Left hindlimb (tissue), 1 donor: ENCODE results near the gene APOD.
A peak's percentile ranks its signal among the peaks of the same experiment; 100 is the strongest.
"Not testable (repeated sequence)": the region's sequence is repeated elsewhere in the genome, so short reads cannot be mapped to it uniquely, and the experiment has no call there.

Source experiments
- DNase-seq: peaks from one replicate; pipeline ENCODE4 v3.0.0-alpha.2; 2018

APOD gene

GRCh38 chr3:195617784-195618659 is 34.3 kb upstream of the APOD start:
- DNase-seq = peak; percentile 80

GRCh38 chr3:195617134-195617533 is 33.4 kb upstream of the APOD start:
- not testable (repeated sequence) for DNase-seq

GRCh38 chr3:195616681-195617080 is 32.9 kb upstream of the APOD start:
- DNase-seq = no peak

- DNase-seq = not testable (repeated sequence)
These were observed 32.3 kb upstream of the APOD start for GRCh38 chr3:195615952-195616537.

GRCh38 chr3:195614672-195615504 is 31.1 kb upstream of the APOD start:
- not testable (repeated sequence) for DNase-seq

GRCh38 chr3:195613468-195614069 is 29.8 kb upstream of the APOD start:
- no peak for DNase-seq

GRCh38 chr3:195612075-195612800 is 28.5 kb upstream of the APOD start:
- no peak for DNase-seq

- DNase-seq = no peak
These were observed 25.5 kb upstream of the APOD start for GRCh38 chr3:195609229-195609628.

GRCh38 chr3:195601785-195602184 is 18.0 kb upstream of the APOD start:
- DNase-seq = not testable (repeated sequence)

GRCh38 chr3:195601382-195601781 is 17.6 kb upstream of the APOD start:
- DNase-seq = no peak

GRCh38 chr3:195599926-195600325 is 16.2 kb upstream of the APOD start:
- DNase-seq = not testable (repeated sequence)

GRCh38 chr3:195599516-195599915 is 15.8 kb upstream of the APOD start:
- DNase-seq = not testable (repeated sequence)

GRCh38 chr3:195597848-195598247 is 14.1 kb upstream of the APOD start:
- DNase-seq = peak; percentile 39

- DNase-seq = no peak
These were observed 13.5 kb upstream of the APOD start for GRCh38 chr3:195597229-195597628.

GRCh38 chr3:195596765-195597171 is 13.0 kb upstream of the APOD start:
- peak; percentile 70 for DNase-seq

- DNase-seq = no peak
These were observed 12.2 kb upstream of the APOD start for GRCh38 chr3:195595785-195596531.

GRCh38 chr3:195591852-195592251 is 8.1 kb upstream of the APOD start:
- no peak for DNase-seq

GRCh38 chr3:195591220-195591619 is 7.5 kb upstream of the APOD start:
- DNase-seq = no peak

GRCh38 chr3:195590381-195590780 is 6.6 kb upstream of the APOD start:
- DNase-seq = not testable (repeated sequence)

GRCh38 chr3:195589796-195590195 is 6.1 kb upstream of the APOD start:
- not testable (repeated sequence) for DNase-seq

- no peak for DNase-seq
These were observed 4.1 kb upstream of the APOD start for GRCh38 chr3:195587824-195588223.
